NAMALWA (cell line): Measurements from ENCODE around the gene MEGF11.

Experiments
- DNase-seq: peaks from one replicate; pipeline ENCODE4 v3.0.0-alpha.2; 2015; ENCODE audit warnings: low spot score

The MEGF11 gene

DNA sequence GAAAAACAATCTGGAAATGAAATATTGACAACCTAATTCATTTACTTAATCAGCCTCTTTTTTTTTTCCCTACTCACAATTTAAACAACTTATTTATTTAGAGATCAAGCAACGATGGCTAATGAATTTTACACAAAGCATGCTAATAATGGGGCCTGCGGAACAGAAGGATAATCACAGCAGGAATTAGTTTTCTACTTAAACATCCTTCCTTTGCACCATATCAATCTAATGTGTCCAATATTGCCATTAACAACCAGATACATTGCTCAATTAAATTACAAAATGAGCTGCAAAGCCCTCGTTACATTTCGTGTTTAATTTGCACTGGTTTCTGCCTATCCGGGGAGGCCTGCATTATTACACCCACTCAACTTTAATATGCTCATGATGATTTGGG is 285.0 kb downstream of the MEGF11 start:
- no peak for DNase-seq

DNA sequence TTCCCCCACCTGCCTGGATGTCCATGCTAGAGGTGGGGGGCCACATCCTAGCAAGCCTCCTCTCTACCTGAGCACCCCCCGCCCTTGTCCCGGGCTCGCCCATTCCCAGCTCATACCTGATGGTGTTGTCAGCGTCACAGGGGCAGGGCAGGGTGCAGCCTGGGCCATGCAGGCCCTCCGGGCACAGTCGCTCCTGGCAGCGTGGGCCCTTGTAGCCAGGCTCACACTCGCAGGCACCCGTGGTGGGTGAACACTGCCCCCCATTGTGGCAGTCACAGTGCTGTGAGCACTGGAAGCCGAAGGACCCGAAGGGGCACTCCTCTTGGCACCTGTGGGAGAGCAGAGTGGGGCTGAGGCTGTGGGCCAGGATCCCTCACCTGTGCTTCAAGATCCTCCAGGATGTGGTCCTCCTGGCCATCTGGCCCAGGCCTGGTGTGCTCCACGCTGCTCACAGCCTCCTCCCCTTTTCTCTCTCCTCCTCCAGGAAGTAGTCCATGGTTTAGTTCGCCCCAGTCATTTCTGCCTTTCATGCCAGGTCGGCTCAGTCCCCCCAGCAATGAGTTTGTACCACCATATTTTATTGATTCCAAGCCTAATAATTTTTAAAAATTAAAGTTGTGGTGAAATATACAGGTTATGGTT is 288.6 kb downstream of the MEGF11 start:
- no peak for DNase-seq

DNA sequence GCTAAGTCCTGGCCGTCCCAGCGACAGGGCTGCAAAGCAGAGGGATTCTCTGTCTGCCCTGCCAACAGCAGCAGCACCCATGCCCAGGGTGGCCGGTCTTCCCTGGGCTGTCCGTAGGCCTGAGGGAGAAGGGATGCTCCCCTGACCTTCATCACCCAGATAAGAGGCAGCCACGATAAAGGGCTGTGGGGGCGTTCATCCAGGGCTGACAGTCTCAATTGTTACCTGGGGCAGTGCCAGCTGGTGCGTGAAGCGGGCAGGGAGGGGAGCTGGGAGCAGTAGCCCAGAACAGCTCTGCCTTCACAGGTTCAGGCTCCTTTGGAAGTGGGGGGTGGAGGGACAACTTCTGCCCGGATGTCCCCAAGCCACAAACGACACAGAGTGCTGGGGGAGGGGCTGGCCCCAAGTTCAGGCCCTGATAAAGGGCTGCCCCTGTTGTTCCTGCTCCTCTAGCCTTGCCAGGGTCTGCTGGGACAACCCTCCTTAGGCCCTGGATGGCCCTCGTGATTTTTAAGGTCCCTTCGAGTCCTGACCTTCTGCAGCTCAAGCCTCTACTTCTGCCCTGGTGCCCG is 289.6 kb downstream of the MEGF11 start:
- no peak for DNase-seq

DNA sequence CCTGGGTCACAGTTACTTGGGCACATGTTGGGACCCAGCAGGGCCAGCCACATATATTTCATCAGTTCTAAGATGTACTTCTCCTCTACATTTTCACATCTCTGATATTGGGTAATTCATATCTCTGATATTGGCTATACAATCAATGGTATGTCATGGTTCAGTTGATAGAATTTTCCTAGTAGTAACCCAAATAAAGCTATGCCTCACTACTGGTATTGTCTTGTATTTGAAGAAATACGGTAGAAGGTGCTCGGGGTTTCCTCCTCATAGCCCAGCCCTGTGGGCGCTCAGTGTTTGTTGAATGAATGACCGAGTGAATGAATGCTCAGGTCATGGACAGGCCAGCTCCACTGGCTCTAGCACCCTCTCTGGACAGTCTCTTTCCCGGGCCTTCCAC is 290.2 kb downstream of the MEGF11 start:
- no peak for DNase-seq

DNA sequence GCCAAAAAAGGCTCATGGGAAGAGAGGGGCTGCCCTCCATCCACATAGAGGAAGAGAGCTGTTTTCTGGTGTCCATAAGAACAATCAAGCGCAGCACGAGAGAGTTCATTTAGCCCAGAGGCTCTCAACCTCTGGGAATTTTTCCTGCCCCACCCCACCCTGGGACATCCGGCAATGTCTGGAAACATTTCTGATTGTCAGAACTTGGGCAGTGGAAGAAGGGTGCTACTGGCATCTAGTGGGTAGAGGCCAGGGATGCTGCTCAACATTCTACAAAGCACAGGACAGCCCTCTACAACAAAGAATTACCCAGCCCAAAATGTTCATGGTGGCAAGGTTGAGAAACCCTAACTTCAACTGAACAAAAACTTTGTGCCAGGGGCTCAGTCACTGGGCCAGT is 291.4 kb downstream of the MEGF11 start:
- DNase-seq = no peak

DNA sequence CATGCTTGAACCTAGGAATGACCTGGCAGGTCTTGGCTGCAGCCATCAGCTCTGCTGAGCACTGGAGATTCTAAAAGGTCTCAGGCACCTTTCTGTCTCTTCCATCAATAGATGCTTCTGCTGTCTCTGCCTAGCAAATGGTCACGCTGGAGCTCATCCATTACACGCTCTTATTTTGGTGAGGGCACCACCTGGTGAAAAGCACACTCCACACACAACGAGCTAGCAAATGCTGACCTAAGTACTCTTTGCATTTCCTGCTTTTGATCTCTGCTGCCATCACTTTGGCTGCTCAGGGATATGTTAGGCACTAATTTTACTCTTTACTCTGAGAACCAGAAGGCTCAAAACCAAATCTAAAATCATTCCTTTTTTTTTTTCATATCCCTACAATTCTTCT is 293.0 kb downstream of the MEGF11 start:
- DNase-seq = no peak

DNA sequence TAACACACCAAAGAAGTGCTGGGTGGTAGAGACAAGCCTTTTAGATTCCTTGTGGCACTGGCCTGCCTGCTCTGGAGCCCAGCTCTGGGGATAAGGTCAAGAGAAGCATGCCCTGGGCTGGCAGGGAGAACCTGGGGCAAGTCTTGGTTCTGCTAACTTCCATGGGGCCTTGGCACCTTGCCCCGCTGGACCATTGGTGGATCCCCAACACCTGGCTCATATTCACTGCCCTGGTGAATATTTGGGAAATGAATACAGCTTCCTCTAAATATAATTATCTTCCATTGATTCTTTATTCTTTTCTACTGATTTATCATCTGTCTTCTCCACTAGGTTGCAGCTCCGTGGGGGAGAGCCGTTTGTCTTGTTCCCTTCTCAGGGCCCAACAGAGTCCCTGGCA is 294.7 kb downstream of the MEGF11 start:
- DNase-seq = no peak

DNA sequence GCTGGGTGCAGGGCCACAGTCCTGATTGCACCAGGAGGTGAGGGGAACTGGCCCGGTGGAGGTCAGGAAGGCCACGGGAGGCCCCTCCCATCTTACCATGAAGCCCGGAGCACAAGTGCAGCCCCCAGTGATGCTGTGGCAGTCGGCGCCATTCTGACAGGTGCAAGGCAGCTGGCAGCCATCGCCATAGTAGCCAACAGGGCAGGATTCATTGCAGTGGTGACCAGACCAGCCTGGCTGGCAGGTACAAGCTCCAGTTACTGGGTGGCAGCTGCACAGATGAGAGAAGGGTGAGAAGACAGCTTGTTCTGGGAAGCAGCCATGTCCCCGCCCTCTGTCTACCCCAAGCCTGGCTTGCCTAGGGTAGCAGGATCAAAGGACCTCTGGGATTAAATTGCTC is 296.1 kb downstream of the MEGF11 start:
- no peak for DNase-seq

DNA sequence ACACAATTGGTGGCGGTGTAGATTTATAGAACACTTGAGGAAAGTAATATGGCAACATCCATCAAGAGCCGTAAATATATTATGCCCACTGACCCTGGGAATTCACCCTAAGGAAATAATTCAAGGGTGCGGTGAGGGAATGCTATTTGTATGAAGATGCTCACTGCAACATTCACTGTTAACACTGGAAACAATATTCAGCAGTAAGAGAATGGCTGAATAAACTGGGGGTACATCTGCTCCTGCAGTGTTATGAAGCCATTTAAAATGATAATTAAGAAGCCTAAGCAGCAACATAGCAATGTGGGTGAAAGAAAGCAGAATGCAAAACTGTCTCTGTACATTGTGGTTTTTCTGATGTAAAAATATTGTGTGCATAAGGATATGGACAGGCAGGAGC is 296.7 kb downstream of the MEGF11 start:
- DNase-seq = no peak

DNA sequence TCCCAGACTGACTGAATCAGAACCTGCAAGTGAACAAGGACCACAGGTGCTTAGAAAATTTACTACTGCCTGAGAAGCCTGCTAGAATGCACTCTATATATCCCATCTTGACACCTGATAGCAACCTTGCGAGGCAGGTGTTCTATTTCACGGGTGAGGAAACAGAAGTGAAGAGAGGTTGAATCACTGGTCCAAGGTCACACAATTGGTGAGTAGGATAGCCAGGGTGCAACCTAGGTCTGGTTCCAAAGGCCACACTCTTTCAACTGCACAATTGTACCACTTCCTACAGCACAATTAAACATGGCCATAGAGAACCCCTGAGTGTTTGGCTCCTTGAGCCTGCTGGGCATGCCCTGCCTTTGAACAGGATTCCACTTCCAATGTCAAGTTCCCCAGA is 297.2 kb downstream of the MEGF11 start:
- no peak for DNase-seq

DNA sequence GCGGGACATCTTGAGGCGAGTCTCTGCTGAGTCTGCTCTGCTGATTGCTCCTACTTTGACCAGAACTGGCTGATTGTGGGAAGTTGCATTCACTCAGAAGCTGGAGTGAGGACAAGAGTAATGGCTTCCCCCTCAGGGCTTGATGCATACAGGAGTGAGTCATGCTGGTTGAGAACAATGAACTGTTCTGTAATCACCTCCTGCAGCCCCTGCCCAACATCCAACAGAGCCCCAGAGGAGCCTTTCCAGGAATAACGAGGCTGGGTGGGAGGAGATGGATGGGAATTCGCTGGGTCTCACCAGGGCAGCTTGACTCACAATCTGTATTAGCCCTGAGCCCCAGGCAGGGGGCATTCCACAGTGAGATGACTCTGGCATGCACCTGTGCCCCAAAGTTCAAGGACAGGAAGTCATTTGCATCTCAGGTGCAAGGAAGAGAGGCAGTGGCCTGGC is 299.2 kb downstream of the MEGF11 start:
- peak; percentile 15 for DNase-seq

DNA sequence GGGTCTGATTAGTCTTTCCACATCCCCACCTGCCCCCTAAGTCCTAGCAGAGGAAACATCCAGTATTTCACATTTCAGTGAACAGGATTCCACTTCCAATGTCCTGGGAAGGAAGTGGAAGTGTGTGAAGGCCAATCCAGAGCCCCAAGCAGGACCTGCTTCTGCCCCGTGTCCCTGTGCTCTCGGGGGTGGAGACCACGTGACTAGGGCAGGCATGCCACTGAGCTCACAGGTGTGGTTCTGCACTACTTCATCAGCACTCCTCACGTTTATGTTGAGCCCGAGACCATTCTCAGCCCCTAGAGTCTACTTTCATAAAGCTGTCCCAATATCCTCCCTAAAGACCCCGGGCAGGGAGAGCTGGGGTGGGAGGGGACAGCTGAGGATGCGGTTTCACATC is 299.9 kb downstream of the MEGF11 start:
- no peak for DNase-seq

DNA sequence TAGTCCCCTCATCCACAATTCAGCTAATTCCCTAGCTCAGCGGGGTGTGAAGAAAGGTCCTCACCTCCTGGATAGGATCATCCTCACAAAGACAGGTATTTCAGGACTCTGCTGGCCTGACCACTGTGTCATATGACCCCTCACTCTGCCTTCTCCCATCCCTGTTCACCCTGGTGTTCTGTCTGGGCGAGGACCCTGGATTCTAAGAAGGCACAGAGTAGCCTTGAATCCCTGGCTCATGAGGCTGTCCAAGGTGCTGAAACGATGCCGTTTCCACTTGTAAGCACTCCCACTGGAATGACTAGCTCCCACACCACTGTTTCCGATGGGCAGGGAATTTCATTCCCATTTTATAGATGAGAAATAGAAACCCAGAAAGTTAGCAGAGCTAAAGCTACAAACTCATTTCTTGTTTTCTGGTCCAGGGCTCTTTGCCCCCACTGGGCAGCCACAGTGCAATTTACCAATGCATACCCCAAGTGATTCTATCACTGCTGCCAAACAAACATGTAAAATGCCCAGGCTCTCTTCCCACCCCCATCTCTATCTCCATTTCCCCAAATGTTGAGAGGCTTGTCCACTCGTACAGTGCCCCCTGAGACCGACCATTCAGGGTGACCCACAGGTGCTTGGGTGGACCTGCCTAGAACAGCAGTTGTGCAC is 301.0 kb downstream of the MEGF11 start:
- DNase-seq = no peak

DNA sequence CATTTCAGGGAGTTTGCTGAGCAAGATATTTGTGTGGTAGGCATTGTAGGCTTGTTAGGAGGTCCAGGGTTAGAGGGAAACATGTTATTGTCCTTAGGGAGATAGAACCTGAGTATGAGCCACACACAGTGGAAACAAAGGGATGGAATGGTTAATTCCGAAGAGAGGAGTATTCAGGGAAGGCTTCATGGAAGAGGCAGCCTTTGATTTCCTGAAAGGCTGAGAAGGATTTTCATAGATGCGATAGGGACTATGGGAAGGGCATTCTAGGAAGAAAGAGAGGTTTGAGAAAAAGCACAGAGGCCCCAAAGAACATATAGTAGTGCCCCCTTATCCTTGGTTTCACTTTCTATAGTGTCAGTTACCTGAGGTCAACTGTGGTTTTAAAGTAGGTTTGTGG is 302.5 kb downstream of the MEGF11 start:
- no peak for DNase-seq

DNA sequence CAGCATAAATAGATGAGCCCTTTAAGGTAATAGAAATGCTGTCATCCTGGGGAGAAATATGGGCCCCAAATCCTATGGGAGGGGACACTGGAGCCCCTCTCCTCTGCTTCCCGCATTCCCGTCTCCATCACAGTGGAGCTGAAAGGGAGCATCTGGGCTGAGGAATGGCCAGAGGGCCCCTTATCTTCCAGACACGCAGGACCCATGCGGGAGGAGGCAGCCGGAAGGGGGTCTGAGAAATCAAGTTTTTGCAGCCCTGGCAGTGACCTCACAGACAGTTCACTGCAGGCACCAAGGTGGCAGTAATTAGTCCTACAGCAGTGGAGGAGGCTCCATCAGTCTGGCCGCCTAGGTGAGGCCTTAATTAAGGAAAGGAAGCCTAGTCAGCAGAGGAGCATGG is 304.1 kb downstream of the MEGF11 start:
- DNase-seq = no peak

DNA sequence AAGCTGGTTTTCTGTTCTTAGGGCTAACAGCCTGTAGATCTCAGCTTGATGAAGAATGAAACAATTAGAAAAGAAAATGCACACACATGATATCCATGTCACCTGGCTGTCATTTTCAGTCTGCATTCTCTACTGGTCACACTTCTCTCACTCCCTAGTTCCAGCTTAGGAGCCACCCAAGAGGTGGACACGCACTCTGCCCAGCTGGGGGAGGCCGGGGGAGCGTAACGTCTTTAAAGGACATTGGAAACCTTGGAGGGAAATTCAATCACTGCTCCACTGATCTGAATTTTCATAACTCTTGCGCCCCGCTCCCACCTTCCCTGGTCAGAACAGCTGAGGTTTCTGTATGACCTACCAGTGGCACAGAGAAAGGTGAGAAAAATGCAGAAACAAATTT is 304.5 kb downstream of the MEGF11 start:
- no peak for DNase-seq

DNA sequence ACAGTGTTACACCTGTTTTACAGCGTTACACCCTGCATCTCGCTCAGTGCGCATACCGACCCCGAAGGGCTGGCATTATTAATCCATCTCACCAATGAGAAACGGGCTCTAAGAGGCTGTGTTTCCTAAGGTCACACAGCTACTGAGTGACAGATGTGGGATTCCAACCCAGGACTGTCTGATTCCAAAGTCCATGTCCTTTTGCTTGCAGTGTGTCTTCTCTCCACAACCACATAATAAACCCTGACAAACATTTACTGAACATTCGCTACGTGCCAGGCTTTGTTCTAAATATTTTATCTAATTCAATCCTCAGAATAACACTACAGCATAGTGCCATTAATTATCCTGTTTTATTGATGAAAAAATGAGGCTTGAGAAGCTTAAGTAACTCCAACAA is 305.2 kb downstream of the MEGF11 start:
- DNase-seq = no peak

DNA sequence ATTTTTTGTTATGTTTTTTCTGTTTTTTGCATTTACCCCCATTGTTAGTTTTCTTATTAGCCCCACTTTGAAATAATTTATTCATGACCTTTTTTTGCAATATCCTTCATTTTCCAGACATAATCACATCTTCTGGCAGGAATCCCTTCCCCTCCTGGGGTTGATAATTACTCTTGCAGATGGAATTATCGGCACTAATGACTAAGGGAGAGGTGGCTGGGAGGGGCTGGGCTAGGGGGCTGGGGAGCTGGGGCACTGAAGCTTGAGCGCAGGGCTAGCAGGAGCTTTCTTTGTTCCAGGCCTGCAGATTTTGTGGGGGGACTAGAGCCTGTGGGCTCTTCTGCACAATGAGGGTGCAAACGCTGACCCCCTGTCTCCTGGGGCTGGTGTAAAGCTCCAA is 306.5 kb downstream of the MEGF11 start:
- no peak for DNase-seq

DNA sequence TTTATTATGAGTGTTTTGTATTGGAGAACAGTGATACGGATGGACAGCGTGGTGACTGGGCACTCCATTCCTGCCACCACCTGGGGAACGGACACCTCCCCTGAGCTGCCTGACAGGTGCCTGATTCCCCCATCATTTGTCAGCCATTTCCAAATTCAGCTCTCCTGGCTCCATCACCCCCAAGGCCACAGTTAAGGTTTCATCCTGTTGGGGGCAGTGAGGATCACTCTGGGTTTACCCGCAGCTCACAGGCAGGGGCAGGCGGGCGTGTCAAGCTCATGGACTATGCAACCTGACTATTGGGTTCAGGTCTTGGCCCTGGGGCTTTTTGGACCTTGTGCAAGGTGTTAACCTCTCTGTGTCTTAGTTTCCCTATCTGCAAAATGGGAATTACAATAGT is 307.9 kb downstream of the MEGF11 start:
- peak; percentile 33 for DNase-seq

DNA sequence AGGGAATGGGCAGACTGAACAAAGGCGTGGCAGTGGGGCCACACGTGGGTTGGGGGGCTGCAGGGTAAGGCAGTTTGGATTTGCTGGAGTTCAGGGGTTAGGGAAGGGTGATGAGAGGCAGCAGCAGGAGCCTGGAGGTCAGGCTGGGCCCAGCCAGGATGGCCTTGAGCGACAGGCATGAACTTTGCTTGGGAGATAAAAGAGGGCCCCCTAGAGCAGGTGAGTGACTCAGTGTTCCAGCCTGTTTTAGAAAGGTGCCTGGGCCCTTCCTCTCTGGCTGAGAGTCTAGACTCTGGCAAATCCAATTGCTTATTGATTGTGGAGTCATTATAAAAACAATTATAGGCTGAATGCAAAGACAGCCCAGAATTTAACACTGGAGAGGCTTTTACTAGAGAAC is 309.1 kb downstream of the MEGF11 start:
- no peak for DNase-seq

DNA sequence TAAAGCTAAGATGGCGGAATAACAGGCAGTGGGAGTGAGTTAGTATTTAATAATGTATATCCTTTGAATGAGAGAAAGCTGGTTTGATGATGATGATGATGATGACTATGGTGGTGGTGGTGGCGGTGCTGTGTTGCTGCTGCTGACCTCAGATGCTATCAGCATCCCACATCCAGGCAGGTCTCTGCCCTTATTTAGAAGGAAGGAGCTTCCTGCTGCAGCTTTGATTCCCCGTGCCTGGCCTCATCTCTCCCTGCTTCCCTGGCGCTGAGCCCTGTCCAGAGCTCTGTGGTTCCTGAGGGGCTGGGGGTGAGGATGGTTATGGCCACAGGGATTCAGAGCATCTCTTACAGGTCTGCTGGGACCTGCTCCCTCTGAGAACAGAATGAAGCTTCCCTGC is 311.1 kb downstream of the MEGF11 start:
- DNase-seq = no peak

DNA sequence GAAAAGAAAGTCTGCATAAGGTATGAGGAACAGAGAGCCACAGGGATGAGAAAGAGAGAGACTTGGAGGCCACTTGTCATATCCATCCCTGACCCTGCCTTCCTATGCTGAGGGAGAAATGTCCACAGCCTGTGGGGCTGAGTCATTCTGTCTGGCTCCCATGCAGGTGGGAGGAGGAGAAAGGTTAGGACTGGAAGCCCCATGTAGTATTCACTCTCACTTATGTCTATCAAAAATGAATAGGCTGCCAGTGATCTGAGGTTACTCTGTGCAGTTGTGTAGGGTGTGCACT is 313.0 kb downstream of the MEGF11 start:
- DNase-seq = no peak

DNA sequence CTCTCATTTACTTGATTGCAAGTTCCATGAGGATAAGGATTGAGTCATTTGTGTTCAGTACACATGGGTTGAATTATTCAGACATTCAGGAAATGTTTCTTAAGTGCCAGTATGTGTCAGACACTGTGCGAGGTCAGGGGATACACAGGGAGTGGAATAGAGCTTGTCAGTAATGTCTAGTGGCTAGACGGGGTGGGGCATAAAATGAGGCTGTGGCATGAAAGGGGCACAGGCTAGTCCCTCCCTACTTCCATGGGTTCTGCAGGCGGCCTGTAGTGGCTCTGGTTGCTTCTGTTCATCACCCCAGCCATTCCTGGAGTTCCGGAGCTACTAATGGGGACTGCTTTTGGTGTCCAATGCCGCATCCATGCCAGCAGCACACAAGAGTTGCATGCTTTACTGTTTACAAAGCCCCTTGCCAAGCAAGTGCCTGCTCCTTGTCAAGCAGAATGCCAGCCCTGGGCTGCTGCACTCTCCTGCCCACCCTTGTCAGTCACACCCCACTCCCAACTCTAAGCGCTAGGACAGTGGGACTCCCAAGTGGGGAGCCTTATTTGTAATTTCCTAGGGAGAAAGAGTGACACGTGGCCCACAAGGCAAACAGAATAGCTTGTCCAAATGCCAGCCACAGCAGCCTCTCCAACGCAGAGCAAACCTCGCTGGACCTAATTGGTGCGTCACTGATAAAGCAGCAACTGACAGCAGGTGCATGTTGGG is 313.5 kb downstream of the MEGF11 start:
- no peak for DNase-seq
